Fibroblast of mammary gland (primary cell): ENCODE results near the gene DSCAML1.

Experiments
- DNase-seq: peaks from one replicate; pipeline ENCODE4 v3.0.0-alpha.2; 2010; ENCODE audit warnings: low read depth
- H3K4me3 ChIP-seq: 2 replicates; pipeline ENCODE4 v1.5.1; 2011; ENCODE audit warnings: low read depth, mild to moderate bottlenecking, low read length, moderate library complexity; ENCODE audit not compliant: control insufficient read depth
- TF ChIP-seq, protein P1 (sequence below): conservative IDR thresholded peaks from 2 replicates; pipeline ENCODE4 v1.5.1; 2011; ENCODE audit warnings: low read depth, low read length, inconsistent platforms; ENCODE audit not compliant: control insufficient read depth, insufficient read depth

The DSCAML1 gene

DNA sequence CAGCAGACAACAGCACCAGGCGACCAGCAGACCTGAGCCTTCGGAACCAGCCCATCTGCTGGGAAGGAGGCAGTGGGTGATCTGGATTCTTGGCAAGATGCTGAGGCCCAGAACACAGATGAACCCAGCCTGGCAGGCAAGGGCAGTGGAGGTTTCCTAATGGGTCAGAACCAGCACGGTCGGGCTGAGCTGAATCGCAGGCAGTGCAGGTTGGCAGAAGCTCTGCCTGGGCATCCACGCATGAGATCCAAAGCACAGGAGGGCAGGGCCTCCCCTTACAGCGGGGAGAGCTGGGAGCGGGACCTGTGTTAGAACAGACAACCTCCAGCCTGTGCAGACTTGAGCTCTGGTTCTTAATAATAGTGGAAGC, 47.5 kb downstream of the DSCAML1 start:
- no peak for DNase-seq
- H3K4me3 ChIP-seq, result no peak overlapping the region
- TF ChIP-seq, protein P1, sequence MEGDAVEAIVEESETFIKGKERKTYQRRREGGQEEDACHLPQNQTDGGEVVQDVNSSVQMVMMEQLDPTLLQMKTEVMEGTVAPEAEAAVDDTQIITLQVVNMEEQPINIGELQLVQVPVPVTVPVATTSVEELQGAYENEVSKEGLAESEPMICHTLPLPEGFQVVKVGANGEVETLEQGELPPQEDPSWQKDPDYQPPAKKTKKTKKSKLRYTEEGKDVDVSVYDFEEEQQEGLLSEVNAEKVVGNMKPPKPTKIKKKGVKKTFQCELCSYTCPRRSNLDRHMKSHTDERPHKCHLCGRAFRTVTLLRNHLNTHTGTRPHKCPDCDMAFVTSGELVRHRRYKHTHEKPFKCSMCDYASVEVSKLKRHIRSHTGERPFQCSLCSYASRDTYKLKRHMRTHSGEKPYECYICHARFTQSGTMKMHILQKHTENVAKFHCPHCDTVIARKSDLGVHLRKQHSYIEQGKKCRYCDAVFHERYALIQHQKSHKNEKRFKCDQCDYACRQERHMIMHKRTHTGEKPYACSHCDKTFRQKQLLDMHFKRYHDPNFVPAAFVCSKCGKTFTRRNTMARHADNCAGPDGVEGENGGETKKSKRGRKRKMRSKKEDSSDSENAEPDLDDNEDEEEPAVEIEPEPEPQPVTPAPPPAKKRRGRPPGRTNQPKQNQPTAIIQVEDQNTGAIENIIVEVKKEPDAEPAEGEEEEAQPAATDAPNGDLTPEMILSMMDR, result no peak

DNA sequence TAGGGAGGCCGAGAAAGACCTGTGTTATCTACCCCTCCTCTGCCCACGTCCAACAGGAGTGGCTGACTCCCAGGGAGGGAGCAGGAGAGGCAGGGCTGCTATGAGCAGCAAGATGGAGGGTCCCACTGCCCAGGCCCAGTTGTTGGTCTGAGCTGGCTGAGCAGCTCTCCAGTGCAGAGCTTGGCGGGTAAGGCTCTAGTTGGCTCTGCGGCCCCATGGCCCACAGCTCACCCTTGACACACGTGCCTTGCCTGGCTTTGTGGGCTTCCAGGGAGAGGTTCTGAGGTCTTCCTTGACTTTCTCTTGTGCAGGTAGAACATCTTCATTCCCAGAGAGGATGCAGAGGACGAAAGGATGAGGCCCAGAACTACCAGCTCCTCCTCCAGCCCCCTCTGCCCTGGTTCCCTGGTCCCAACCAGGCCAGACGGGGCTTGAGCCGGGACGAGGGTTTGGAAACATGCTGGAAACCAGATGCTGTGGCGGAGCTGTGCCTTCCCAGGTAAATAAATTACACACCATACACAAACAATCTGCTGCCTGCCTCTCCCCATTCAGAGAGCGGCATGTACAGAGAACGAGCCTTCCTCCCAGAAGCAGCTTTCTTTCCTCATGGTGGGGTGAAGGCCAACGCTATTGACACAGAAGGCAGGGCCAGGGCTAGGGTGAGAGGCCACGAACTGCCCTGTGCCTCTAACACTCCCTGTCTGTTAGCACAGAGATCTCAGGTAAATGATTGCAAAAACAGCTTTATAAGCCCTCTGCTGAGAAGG, 48.1 kb downstream of the DSCAML1 start:
- no peak overlapping the region for H3K4me3 ChIP-seq
- TF ChIP-seq, protein P1, result no peak
- DNase-seq, result no peak

DNA sequence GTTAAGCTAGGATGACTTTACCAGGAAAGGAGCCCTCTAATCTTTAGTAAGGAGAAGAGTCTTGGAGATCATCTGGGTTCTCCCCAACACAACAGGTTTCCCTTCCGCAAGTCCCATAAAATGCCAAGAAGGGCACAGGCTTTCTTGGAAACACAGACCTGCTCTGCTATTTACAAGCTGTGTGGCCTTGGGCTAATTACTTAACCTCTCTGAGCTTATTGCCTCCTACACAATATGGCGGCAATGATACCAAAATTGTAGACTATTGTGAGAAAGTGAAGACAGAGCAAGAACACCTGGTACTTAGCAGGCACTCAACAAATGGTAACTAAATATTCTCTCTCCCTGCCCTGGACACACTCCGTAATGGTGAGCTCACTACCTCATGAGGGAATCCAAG, 49.1 kb downstream of the DSCAML1 start:
- TF ChIP-seq, protein P1, result no peak

DNA sequence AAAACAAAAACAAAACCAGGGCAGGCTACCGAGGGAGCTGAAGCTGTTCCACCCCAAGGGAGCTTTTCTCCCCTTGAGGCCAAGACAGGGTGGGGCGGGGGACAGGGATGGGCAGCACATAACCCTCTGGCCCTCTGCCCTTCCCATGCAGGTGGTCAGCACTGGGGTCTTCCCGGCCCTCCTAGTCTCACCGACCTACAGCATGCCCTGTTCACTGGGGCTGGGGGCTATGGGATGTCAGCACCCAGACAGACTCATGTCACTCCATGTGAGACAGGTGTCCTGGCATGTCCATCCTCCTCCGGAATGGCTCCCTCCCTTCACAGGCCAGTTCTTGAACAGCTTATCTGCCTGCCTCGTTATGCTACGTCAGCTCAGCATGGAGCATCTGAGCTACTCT, 51.7 kb downstream of the DSCAML1 start:
- DNase-seq, result no peak
- H3K4me3 ChIP-seq, result no peak overlapping the region
- TF ChIP-seq, protein P1, result no peak

More for the DNA sequence above, 49.1 kb downstream of the DSCAML1 start:
- DNase-seq, result no peak
- H3K4me3 ChIP-seq, result no peak overlapping the region

DNA sequence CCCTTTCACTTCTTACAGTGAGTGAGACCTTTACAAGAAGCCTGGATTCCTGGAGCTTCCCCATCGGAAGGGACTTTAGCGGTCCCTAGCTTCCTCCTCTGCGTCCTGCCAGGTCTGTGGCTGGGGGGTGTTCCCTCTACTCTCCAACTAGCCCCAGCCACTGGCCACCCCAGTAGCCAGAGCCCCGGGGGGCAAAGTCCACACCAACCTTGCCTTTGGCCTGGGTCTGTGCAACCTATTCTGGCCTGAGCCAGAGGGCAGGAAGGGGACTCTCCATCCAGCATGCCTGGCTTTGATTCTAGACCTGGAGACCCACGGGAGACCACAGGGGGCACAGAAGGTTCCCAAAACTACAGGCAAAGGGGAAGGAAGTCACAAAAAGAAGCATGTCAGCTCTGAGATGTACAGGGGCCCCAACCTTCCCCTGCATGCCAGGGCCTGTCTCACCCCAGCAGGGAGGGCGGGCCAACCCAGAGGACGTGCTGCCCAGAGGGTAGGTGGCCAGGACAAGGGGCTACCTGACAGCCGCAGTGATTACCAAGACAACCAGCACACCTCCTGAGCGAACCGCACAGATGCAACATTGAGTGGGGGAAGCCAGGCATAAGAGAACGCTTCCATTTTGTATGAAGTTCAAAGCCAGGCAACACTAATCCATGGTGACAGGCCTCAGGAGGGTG, 52.4 kb downstream of the DSCAML1 start:
- H3K4me3 ChIP-seq, result no peak overlapping the region
- TF ChIP-seq, protein P1, result no peak
- DNase-seq, result no peak

DNA sequence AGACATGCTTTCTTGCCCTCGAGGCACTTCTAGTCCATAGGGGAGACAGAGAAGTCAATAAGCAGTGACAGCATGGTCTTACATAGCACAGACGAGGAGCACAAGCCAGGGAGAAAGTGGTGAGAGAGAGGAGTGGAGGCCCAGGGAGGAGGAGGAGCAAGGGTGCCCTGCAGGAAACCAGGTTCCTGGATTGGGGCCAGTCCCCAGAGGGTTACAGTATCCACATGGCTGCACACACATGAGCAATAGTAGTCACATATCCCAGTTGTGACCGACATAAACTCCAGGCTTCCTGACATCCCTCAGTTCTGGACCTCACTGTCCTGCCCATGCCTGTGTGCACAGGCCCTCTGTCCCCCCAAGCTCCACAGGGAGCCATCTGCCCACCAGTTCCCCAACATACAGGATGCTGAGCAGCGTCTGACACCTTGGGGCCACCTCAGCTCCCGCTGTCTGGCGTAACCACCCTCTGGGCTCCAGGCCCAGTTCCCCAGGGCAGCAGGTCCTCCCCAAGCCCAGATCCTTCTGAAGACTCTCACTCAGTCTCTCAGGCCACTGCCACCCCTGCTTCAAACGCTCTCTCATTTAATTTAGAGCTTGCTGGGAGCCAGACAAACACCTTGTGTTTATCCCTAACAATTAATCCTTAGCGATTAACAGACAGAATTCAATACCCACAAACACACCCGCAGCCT, 53.7 kb downstream of the DSCAML1 start:
- no peak overlapping the region for H3K4me3 ChIP-seq
- DNase-seq, result no peak
- TF ChIP-seq, protein P1, result no peak
